Measurements from ENCODE around the gene RALGDS.
A peak's percentile ranks its signal among the peaks of the same experiment; 100 is the strongest.
"Not testable (repeated sequence)": the region's sequence is repeated elsewhere in the genome, so short reads cannot be mapped to it uniquely, and the experiment has no call there.

RALGDS gene

GRCh38 chr9:133121198-133121914, at the start of gene RALGDS:
TSS of gene RALGDS (minus strand) at chr9:133121240. CDS start at chr9:133121154, 86 bp downstream.
- H3K4me1 Mint-ChIP-seq, result peaks cover 76% of the 10 kb centered on the region
- H3K27me3 Mint-ChIP-seq, result no peaks in the 10 kb centered on the region
- peaks cover 9% of the 10 kb centered on the region for H3K36me3 Mint-ChIP-seq
- peak; percentile 92 for DNase-seq
- H3K27ac Mint-ChIP-seq, result peak within 1 kb of the TSS; percentile 91
- CTCF ChIA-PET, result interaction anchor here (2.6 kb wide), 1 partner anchor 23 kb away, joined by 19 read pairs; no protein-coding TSS in a partner anchor
- peak within 1 kb of the TSS; percentile 72 for H3K4me3 Mint-ChIP-seq
- H3K9me3 Mint-ChIP-seq, result no peaks in the 10 kb centered on the region

- CTCF ChIA-PET, result interaction anchor here (1.0 kb wide), 1 partner anchor 15 kb away, joined by 4 read pairs; no protein-coding TSS in a partner anchor
- H3K9me3 Mint-ChIP-seq, result no peaks in the 10 kb centered on the region
- no peak overlapping the region for H3K27ac Mint-ChIP-seq
- no peak for DNase-seq
- no peaks in the 10 kb centered on the region for H3K36me3 Mint-ChIP-seq
- no peak overlapping the region for H3K4me3 Mint-ChIP-seq
- H3K4me1 Mint-ChIP-seq, result no peaks in the 10 kb centered on the region
- peaks cover 57% of the 10 kb centered on the region for H3K27me3 Mint-ChIP-seq
These were observed 49.7 kb upstream of the RALGDS start for GRCh38 chr9:133170716-133171115.

- peaks cover 60% of the 10 kb centered on the region for H3K27me3 Mint-ChIP-seq
- H3K4me3 Mint-ChIP-seq, H3K27ac Mint-ChIP-seq, H3K9me3 Mint-ChIP-seq, CTCF ChIA-PET, H3K36me3 Mint-ChIP-seq, H3K4me1 Mint-ChIP-seq, DNase-seq: not testable (repeated sequence)
These were observed 48.6 kb upstream of the RALGDS start for GRCh38 chr9:133169687-133170086.

- no peaks in the 10 kb centered on the region for H3K9me3 Mint-ChIP-seq
- no peaks in the 10 kb centered on the region for H3K36me3 Mint-ChIP-seq
- CTCF ChIA-PET, result no interaction called here
- no peak for DNase-seq
- peaks cover under 1% of the 10 kb centered on the region for H3K4me1 Mint-ChIP-seq
- H3K4me3 Mint-ChIP-seq, result no peak overlapping the region
- H3K27me3 Mint-ChIP-seq, result peaks cover 64% of the 10 kb centered on the region
- no peak overlapping the region for H3K27ac Mint-ChIP-seq
These were observed 48.1 kb upstream of the RALGDS start for GRCh38 chr9:133169102-133169501.

- H3K36me3 Mint-ChIP-seq, result no peaks in the 10 kb centered on the region
- CTCF ChIA-PET, result interaction anchor here (2.0 kb wide), 1 partner anchor 18 kb away, joined by 7 read pairs; no protein-coding TSS in a partner anchor
- peaks cover 71% of the 10 kb centered on the region for H3K27me3 Mint-ChIP-seq
- H3K27ac Mint-ChIP-seq, result no peak overlapping the region
- H3K9me3 Mint-ChIP-seq, result no peaks in the 10 kb centered on the region
- no peak for DNase-seq
- H3K4me3 Mint-ChIP-seq, result no peak overlapping the region
- H3K4me1 Mint-ChIP-seq, result peaks cover 4% of the 10 kb centered on the region
These were observed 47.4 kb upstream of the RALGDS start for GRCh38 chr9:133168432-133168831.

- Mint-ChIP-seq H3K4me3 (no peak overlapping the region), H3K27me3 (peaks cover 67% of the 10 kb centered on the region), H3K36me3 (no peaks in the 10 kb centered on the region), H3K9me3 (no peaks in the 10 kb centered on the region), H3K27ac (no peak overlapping the region), H3K4me1 (peaks cover 6% of the 10 kb centered on the region)
- DNase-seq, result no peak
- CTCF ChIA-PET, result interaction anchor here (1.2 to 2.0 kb wide), 3 partner anchors 9 to 19 kb away, joined by 4 to 7 read pairs (median 5); no protein-coding TSS in a partner anchor
These were observed 46.7 kb upstream of the RALGDS start for GRCh38 chr9:133167769-133168168.

GRCh38 chr9:133167096-133167730, 46.2 kb upstream of the RALGDS start:
- Mint-ChIP-seq H3K36me3 (no peaks in the 10 kb centered on the region), H3K4me1 (peaks cover 8% of the 10 kb centered on the region), H3K4me3 (no peak overlapping the region), H3K27ac (no peak overlapping the region), H3K9me3 (no peaks in the 10 kb centered on the region), H3K27me3 (peaks cover 69% of the 10 kb centered on the region)
- DNase-seq, result no peak
- CTCF ChIA-PET, result interaction anchor here (0.9 to 2.0 kb wide), 4 partner anchors 8 to 203 kb away, joined by 3 to 7 read pairs (median 4); no protein-coding TSS in a partner anchor

- no peak overlapping the region for H3K27ac Mint-ChIP-seq
- CTCF ChIA-PET, result interaction anchor here (0.9 kb wide), 1 partner anchor 204 kb away, joined by 3 read pairs; no protein-coding TSS in a partner anchor
- peaks cover 12% of the 10 kb centered on the region for H3K4me1 Mint-ChIP-seq
- H3K27me3 Mint-ChIP-seq, result peaks cover 68% of the 10 kb centered on the region
- no peaks in the 10 kb centered on the region for H3K36me3 Mint-ChIP-seq
- no peak for DNase-seq
- H3K4me3 Mint-ChIP-seq, result no peak overlapping the region
- no peaks in the 10 kb centered on the region for H3K9me3 Mint-ChIP-seq
These were observed 45.4 kb upstream of the RALGDS start for GRCh38 chr9:133166392-133166791.

GRCh38 chr9:133165452-133165730, 44.4 kb upstream of the RALGDS start:
- no peaks in the 10 kb centered on the region for H3K36me3 Mint-ChIP-seq
- no peaks in the 10 kb centered on the region for H3K9me3 Mint-ChIP-seq
- no peak overlapping the region for H3K27ac Mint-ChIP-seq
- DNase-seq, result no peak
- H3K4me3 Mint-ChIP-seq, result no peak overlapping the region
- peaks cover 15% of the 10 kb centered on the region for H3K4me1 Mint-ChIP-seq
- H3K27me3 Mint-ChIP-seq, result peaks cover 60% of the 10 kb centered on the region
- CTCF ChIA-PET, result no interaction called here

- H3K9me3 Mint-ChIP-seq, result no peaks in the 10 kb centered on the region
- H3K36me3 Mint-ChIP-seq, result no peaks in the 10 kb centered on the region
- no peak for DNase-seq
- H3K27me3 Mint-ChIP-seq, result peaks cover 60% of the 10 kb centered on the region
- CTCF ChIA-PET, result interaction anchor here (1.0 kb wide), 1 partner anchor 11 kb away, joined by 3 read pairs; no protein-coding TSS in a partner anchor
- H3K4me3 Mint-ChIP-seq, result peak overlapping the region; percentile 66
- H3K4me1 Mint-ChIP-seq, result peaks cover 15% of the 10 kb centered on the region
- H3K27ac Mint-ChIP-seq, result no peak overlapping the region
These were observed 43.2 kb upstream of the RALGDS start for GRCh38 chr9:133164191-133164590.

- DNase-seq, result peak; percentile 58
- Mint-ChIP-seq H3K27ac (no peak within 1 kb of the TSS), H3K36me3 (no peaks in the 10 kb centered on the region), H3K4me3 (peak within 1 kb of the TSS; percentile 66), H3K27me3 (peaks cover 58% of the 10 kb centered on the region), H3K4me1 (peaks cover 15% of the 10 kb centered on the region), H3K9me3 (no peaks in the 10 kb centered on the region)
- CTCF ChIA-PET, result interaction anchor here (1.0 kb wide), 1 partner anchor 12 kb away, joined by 3 read pairs; no protein-coding TSS in a partner anchor
These were observed 42.6 kb upstream of the RALGDS start, which contains the start of gene GBGT1 for GRCh38 chr9:133163504-133164172. TSS of gene GBGT1 (minus strand) at chr9:133163914. CDS start at chr9:133162412, 1,502 bp downstream.

GRCh38 chr9:133162861-133163503, 41.9 kb upstream of the RALGDS start:
- no peaks in the 10 kb centered on the region for H3K36me3 Mint-ChIP-seq
- peaks cover 53% of the 10 kb centered on the region for H3K27me3 Mint-ChIP-seq
- CTCF ChIA-PET, result interaction anchor here (1.0 kb wide), 1 partner anchor 12 kb away, joined by 3 read pairs; no protein-coding TSS in a partner anchor
- DNase-seq, result no peak
- no peaks in the 10 kb centered on the region for H3K9me3 Mint-ChIP-seq
- peaks cover 15% of the 10 kb centered on the region for H3K4me1 Mint-ChIP-seq
- peak overlapping the region; percentile 41 for H3K4me3 Mint-ChIP-seq
- H3K27ac Mint-ChIP-seq, result no peak overlapping the region

GRCh38 chr9:133161547-133161950, 40.5 kb upstream of the RALGDS start:
- Mint-ChIP-seq H3K27me3 (peaks cover 46% of the 10 kb centered on the region), H3K4me3 (no peak overlapping the region), H3K36me3 (no peaks in the 10 kb centered on the region), H3K9me3 (no peaks in the 10 kb centered on the region), H3K27ac (no peak overlapping the region), H3K4me1 (peaks cover 15% of the 10 kb centered on the region)
- CTCF ChIA-PET, result interaction anchor here (1.3 to 1.6 kb wide), 3 partner anchors 11 to 140 kb away, joined by 5 to 7 read pairs (median 5); no protein-coding TSS in a partner anchor
- DNase-seq, result no peak

All from activated naive CD4-positive, alpha-beta T cell treated with anti-CD3 and anti-CD28 coated beads, Interleukin-2, amount 10 ng/mL, durations not matched to agents 7 days and 5 days (primary cell).